A549 (cell line): ENCODE results near the gene UPK3B. TPM values are rescaled to one million over a fixed set of nuclear protein-coding genes. Genes with fewer than 3 reads are reported as not detected.
"Not testable (repeated sequence)": the region's sequence is repeated elsewhere in the genome, so short reads cannot be mapped to it uniquely, and the experiment has no call there.

Source experiments
- ATAC-seq, 2 experiments: fragments of 200-7000 bp in 1 of 2; fragments of >200 bp in 1 of 2; cut with Nextera tagmentation in 1 of 2; cut with Tn5 transposase in 1 of 2; 3 replicates each; pipeline versions ENCODE4 v1.8.0 to v1.9.1; 2018 to 2020; ENCODE audit warnings: mild to moderate bottlenecking in 1 of 2, moderate library complexity in 1 of 2
- CTCF ChIA-PET: fragments of 300-600 bp; sonication (Branson Sonifier 250); formaldehyde crosslinking; extraction: SDS; loops from one replicate; lab custom pipeline; 2021; ENCODE audit warnings: antibody characterized with exemption, inconsistent platforms; lab: Yijun Ruan, JAX
- POLR2A ChIA-PET: fragments of 350-600 bp; formaldehyde crosslinking; extraction: SDS; loops from one replicate; lab custom pipeline; 2021; ENCODE audit warnings: antibody characterized with exemption, inconsistent platforms; lab: Yijun Ruan, JAX
- DNase-seq, 2 experiments: peaks; one replicate each; pipeline versions ENCODE4 v3.0.0 to v3.0.0-alpha.2; 2011 to 2016; ENCODE audit warnings: low read depth in 1 of 2, low spot score in 1 of 2
- FAIRE-seq: peaks from 2 replicates; lab custom pipeline; 2011; peaks lifted over from hg19 to GRCh38; lab: Jason Lieb, UNC
- H3K27ac ChIP-seq, 2 experiments: fragments of >200 bp; sonication (Bioruptor Twin); formaldehyde crosslinking; 3 replicates each; pipeline ENCODE4 v1.5.1; 2016 to 2017
- H3K4me1 ChIP-seq: fragments of >200 bp; sonication (Bioruptor Twin); formaldehyde crosslinking; 3 replicates; pipeline ENCODE4 v1.6.1; 2016
- H3K4me2 ChIP-seq: fragments of >200 bp; sonication (Bioruptor Twin); formaldehyde crosslinking; 3 replicates; pipeline ENCODE4 v1.6.1; 2016
- H3K4me3 ChIP-seq: fragments of >200 bp; sonication (Bioruptor Twin); formaldehyde crosslinking; 3 replicates; pipeline ENCODE4 v1.5.1; 2016
- H3K9me3 ChIP-seq: fragments of >200 bp; sonication (Bioruptor Twin); formaldehyde crosslinking; 3 replicates; pipeline ENCODE4 v1.6.1; 2016
- WGBS: methylation state at CpG from one replicate; pipeline ENCODE4 v1.1.6; 2017; ENCODE audit errors: missing lambda C conversion rate; 5-methylcytosine and 5-hydroxymethylcytosine counted together
- polyA plus RNA-seq, 4 experiments: library from polyadenylated mRNA; depleted of rRNA in 3 of 4; stranded (reverse); fragments of >200 nt; fragmentation: RNase III in 1 of 4; extraction: RNeasy Plus Mini Kit Qiagen cat#74134 plus additional on column Dnase treatment in 1 of 4; gene quantifications; 2 replicates in 3 of 4; 3 replicates in 1 of 4; pipeline ENCODE4 v1.2.3, GENCODE V29; 2011 to 2017

UPK3B gene
- polyA plus RNA-seq, 2 of the 4 experiments (the other 2 are of a cell fraction), result 2.3 to 20.6 TPM

GRCh38 chr7:76485822-76486610 lies 24.3 kb upstream of the UPK3B start:
- ATAC-seq, CTCF ChIA-PET, H3K27ac ChIP-seq, H3K4me1 ChIP-seq, H3K4me3 ChIP-seq, POLR2A ChIA-PET, FAIRE-seq, H3K4me2 ChIP-seq, DNase-seq, H3K9me3 ChIP-seq: not testable (repeated sequence)
- 93% methylated on average over 6 of the region's 20 CpGs for WGBS

- FAIRE-seq, H3K9me3 ChIP-seq, POLR2A ChIA-PET, H3K4me3 ChIP-seq, H3K4me1 ChIP-seq, H3K27ac ChIP-seq, CTCF ChIA-PET, H3K4me2 ChIP-seq, DNase-seq: not testable (repeated sequence)
- 96% methylated on average over 3 of the region's 5 CpGs for WGBS
- ATAC-seq, result peak; percentile 31 to 33; a peak in 3 of 6 replicates
Measured at GRCh38 chr7:76486618-76487017, 23.7 kb upstream of the UPK3B start.

GRCh38 chr7:76487969-76488368 lies 22.4 kb upstream of the UPK3B start:
- 80% methylated on average over 5 of the region's 13 CpGs for WGBS
- not testable (repeated sequence) for FAIRE-seq, H3K4me1 ChIP-seq

GRCh38 chr7:76492139-76492538 lies 18.2 kb upstream of the UPK3B start:
- DNase-seq, ATAC-seq, H3K9me3 ChIP-seq, H3K4me1 ChIP-seq, CTCF ChIA-PET, FAIRE-seq, H3K4me3 ChIP-seq, H3K27ac ChIP-seq, H3K4me2 ChIP-seq, POLR2A ChIA-PET: not testable (repeated sequence)
- 82% methylated on average over 2 of the region's 10 CpGs for WGBS

More at GRCh38 chr7:76487969-76488368, 22.4 kb upstream of the UPK3B start:
- H3K27ac ChIP-seq, CTCF ChIA-PET, ATAC-seq, H3K4me3 ChIP-seq, H3K4me2 ChIP-seq, POLR2A ChIA-PET, DNase-seq, H3K9me3 ChIP-seq: not testable (repeated sequence)

GRCh38 chr7:76495717-76496116 lies 14.6 kb upstream of the UPK3B start:
- H3K27ac ChIP-seq, FAIRE-seq, DNase-seq, H3K4me3 ChIP-seq, CTCF ChIA-PET, POLR2A ChIA-PET, H3K4me1 ChIP-seq, ATAC-seq, H3K9me3 ChIP-seq, H3K4me2 ChIP-seq: not testable (repeated sequence)
- WGBS, result 93% methylated on average over 12 of the region's 16 CpGs

- DNase-seq, POLR2A ChIA-PET, H3K9me3 ChIP-seq, H3K4me3 ChIP-seq, H3K4me2 ChIP-seq, FAIRE-seq, CTCF ChIA-PET, H3K27ac ChIP-seq, ATAC-seq: not testable (repeated sequence)
- H3K4me1 ChIP-seq, result peaks cover 11% of the 10 kb centered on the region; the same call in 1 of the 3 replicates
- 100% methylated on average over 5 of the region's 27 CpGs for WGBS
Measured at GRCh38 chr7:76497918-76498582, 12.3 kb upstream of the UPK3B start.

- DNase-seq, H3K4me3 ChIP-seq, CTCF ChIA-PET, FAIRE-seq, POLR2A ChIA-PET, H3K27ac ChIP-seq, H3K4me2 ChIP-seq, H3K9me3 ChIP-seq: not testable (repeated sequence)
- H3K4me1 ChIP-seq, result peaks cover 11% of the 10 kb centered on the region; the same call in 1 of the 3 replicates
- 94% methylated on average over 5 of the region's 10 CpGs for WGBS
- 0 out of 6 replicates have a peak, but pooled peaks of 1 of the 2 experiments have one; percentile 0 for ATAC-seq
Measured at GRCh38 chr7:76498583-76499200, 11.7 kb upstream of the UPK3B start.

- H3K27ac ChIP-seq, DNase-seq, H3K4me2 ChIP-seq, POLR2A ChIA-PET, H3K9me3 ChIP-seq, H3K4me3 ChIP-seq: not testable (repeated sequence)
- H3K4me1 ChIP-seq, result peaks cover 12% of the 10 kb centered on the region; the same call in 2 of the 3 replicates
- CTCF ChIA-PET, result interaction anchor here (0.5 kb wide), 1 partner anchor 121 kb away, joined by 4 read pairs; no protein-coding TSS in a partner anchor
- peak; percentile 90 for FAIRE-seq
- 45% methylated on average over 7 of the region's 28 CpGs for WGBS
- ATAC-seq, result peak; percentile 2 to 3; a peak in 3 of 6 replicates
Measured at GRCh38 chr7:76499201-76499923, 11.0 kb upstream of the UPK3B start.

- H3K4me3 ChIP-seq, H3K27ac ChIP-seq, DNase-seq, POLR2A ChIA-PET, H3K9me3 ChIP-seq, H3K4me2 ChIP-seq: not testable (repeated sequence)
- ATAC-seq (peak; percentile 10 to 51; a peak in 5 of 6 replicates), FAIRE-seq (peak; percentile 13)
- peaks cover 17% of the 10 kb centered on the region for H3K4me1 ChIP-seq
- no CpG with 5 or more reads among the region's 19 CpGs for WGBS
- CTCF ChIA-PET, result interaction anchor here (0.5 kb wide), 1 partner anchor 121 kb away, joined by 4 read pairs; no protein-coding TSS in a partner anchor
Measured at GRCh38 chr7:76499924-76500241, 10.5 kb upstream of the UPK3B start.

GRCh38 chr7:76502224-76502623 lies 8.1 kb upstream of the UPK3B start:
- ATAC-seq, CTCF ChIA-PET: not testable (repeated sequence)

More at GRCh38 chr7:76502224-76502623, 8.1 kb upstream of the UPK3B start:
- WGBS, result 74% methylated on average over 6 of the region's 13 CpGs
- Histone ChIP-seq H3K27ac (peak overlapping the region in 1 of 2 experiments; percentile 73; a peak in 2 of 6 replicates), H3K4me1 (peaks cover 26% of the 10 kb centered on the region)
- H3K9me3 ChIP-seq, H3K4me3 ChIP-seq, FAIRE-seq, DNase-seq, POLR2A ChIA-PET, H3K4me2 ChIP-seq: not testable (repeated sequence)
